ENCODE data around the gene CEACAM21.

Gene CEACAM21

GRCh38 chr19:41620171-41620570, 44.2 kb downstream of the CEACAM21 start:
- no peak overlapping the region for H3K27ac ChIP-seq
- TF ChIP-seq CTCF (conservative IDR thresholded peaks at IDR 0.05) (no peak), ZFX (IDR thresholded peaks at IDR 0.05) (no peak)

GRCh38 chr19:41621226-41621625, 45.3 kb downstream of the CEACAM21 start:
- no peak overlapping the region for H3K27ac ChIP-seq
- TF ChIP-seq ZFX (IDR thresholded peaks at IDR 0.05): no peak
- TF ChIP-seq CTCF (conservative IDR thresholded peaks at IDR 0.05): no peak

GRCh38 chr19:41621654-41622053, 45.7 kb downstream of the CEACAM21 start:
- no peak for TF ChIP-seq ZFX (IDR thresholded peaks at IDR 0.05)
- no peak for TF ChIP-seq CTCF (conservative IDR thresholded peaks at IDR 0.05)
- no peak overlapping the region for H3K27ac ChIP-seq

GRCh38 chr19:41623360-41623759, 47.4 kb downstream of the CEACAM21 start:
- TF ChIP-seq CTCF (conservative IDR thresholded peaks at IDR 0.05) (no peak), ZFX (IDR thresholded peaks at IDR 0.05) (no peak)
- no peak overlapping the region for H3K27ac ChIP-seq

- no peak overlapping the region for H3K27ac ChIP-seq
- TF ChIP-seq ZFX (IDR thresholded peaks at IDR 0.05) (no peak), CTCF (conservative IDR thresholded peaks at IDR 0.05) (no peak)
These were observed 48.5 kb downstream of the CEACAM21 start for GRCh38 chr19:41624515-41624914.

- H3K27ac ChIP-seq: no peak overlapping the region
- TF ChIP-seq CTCF (conservative IDR thresholded peaks at IDR 0.05): no peak
- no peak for TF ChIP-seq ZFX (IDR thresholded peaks at IDR 0.05)
These were observed 49.0 kb downstream of the CEACAM21 start for GRCh38 chr19:41624937-41625336.

GRCh38 chr19:41626278-41626677, 50.3 kb downstream of the CEACAM21 start:
- H3K27ac ChIP-seq: no peak overlapping the region
- TF ChIP-seq ZFX (IDR thresholded peaks at IDR 0.05): no peak

GRCh38 chr19:41626877-41627276, 50.9 kb downstream of the CEACAM21 start, which contains the start of gene CEACAM4:
CEACAM4 (minus strand) TSS chr19:41627074; CDS start chr19:41626963, 111 bp downstream.
- no peak within 1 kb of the TSS for H3K27ac ChIP-seq
- TF ChIP-seq ZFX (IDR thresholded peaks at IDR 0.05): no peak
- TF ChIP-seq CTCF (conservative IDR thresholded peaks at IDR 0.05): no peak
